HG02678 (cell line): ENCODE results near the gene DOCK10.

Experiments used
- ATAC-seq: cut with Tn5 transposase; IDR thresholded peaks from one replicate; pipeline ENCODE4 v1.9.1; 2021; ENCODE audit warnings: mild to moderate bottlenecking, moderate library complexity; ENCODE audit not compliant: unreplicated experiment

The DOCK10 gene

DNA sequence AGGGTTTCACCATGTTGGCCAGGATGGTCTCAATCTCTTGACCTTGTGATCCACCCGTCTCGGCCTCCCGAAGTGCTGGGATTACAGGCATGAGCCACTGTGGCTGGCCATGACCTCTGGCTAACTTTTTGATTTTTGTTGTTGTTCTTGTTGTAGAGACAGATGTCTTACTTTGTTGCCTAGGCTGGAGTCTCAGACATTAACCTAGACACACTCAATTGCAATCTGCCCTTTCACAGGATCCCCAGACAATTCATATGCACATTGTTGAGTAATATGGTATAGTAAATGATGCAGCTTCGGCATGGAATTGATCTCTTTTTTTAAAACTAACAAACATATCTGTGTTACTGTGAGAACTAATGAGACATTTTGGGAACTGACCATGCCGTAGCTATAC is 195.6 kb downstream of the DOCK10 start:
- no peak for ATAC-seq

DNA sequence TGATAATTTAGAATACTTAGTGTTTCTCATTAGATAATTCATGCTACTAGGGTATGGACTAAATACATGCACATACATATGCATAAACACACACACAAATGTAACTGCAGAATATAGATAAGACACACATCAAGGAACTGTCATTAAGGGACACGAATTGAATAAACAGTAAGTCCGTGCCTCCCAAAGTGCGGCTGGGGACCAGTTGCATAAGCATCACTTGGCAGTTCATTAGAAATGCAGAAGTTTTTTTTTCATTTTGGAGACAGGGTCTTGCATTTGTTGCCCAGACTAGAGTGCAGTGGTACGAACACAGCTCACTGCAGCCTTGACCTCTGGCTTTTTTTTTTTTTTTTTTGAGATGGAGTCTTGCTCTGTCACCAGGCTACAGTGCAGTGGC is 196.1 kb downstream of the DOCK10 start:
- ATAC-seq = no peak

DNA sequence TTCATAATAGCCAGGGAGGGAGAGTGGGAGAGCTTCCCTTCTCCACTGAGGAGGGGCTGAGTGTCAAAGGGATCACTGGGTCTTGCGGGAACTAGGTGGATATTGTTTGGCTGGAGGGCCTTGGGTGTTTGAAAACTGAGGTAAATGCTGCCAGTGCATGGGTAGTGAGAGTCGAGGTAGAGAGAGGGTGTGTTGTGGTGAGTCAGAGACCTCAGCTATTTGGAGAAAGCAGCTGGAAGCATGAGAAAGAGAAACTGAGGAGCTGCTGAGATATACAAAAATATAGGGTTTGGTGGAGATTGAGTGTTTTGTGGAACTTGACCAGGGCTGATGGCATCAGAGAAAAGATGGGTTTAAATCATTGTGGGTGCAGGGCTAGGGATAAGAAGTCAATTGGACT is 199.1 kb downstream of the DOCK10 start:
- ATAC-seq = no peak

DNA sequence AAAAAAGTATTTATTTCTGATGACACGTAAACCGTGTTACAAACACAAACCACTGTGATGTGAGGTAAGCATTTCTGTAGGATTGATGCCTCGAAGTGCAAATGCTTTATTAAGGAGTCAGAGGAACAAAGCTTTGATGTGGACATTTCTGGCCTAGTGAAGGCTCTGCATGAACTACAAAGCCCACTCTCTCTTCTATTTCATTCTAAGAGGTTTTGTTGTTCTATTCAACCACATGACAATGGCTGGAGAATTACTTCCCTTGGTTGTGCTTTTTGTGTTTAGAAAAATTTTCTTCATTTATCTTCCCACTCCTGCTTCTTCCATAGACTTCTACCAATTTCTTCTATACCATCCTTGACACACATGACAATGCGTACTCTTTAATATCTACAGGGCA is 200.4 kb downstream of the DOCK10 start:
- ATAC-seq = no peak

DNA sequence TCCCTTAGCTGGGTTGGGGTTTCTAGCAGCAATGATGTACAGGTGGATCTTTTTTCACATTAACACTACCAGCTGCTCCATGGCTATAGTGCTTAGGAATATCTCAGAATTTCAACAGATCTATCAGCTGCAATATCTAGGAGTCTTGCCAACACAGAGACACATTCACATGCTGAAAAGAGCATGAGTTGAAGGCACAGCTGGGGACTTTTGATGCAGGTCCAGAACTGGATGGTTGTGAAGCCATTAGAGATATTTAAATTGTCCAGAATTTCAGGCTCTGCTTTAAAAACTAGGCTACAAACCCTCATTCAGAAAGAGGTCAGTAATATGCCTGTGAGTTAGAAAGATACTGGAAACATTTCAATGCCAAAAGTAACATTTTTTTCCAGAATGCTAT is 203.9 kb downstream of the DOCK10 start:
- ATAC-seq = no peak

DNA sequence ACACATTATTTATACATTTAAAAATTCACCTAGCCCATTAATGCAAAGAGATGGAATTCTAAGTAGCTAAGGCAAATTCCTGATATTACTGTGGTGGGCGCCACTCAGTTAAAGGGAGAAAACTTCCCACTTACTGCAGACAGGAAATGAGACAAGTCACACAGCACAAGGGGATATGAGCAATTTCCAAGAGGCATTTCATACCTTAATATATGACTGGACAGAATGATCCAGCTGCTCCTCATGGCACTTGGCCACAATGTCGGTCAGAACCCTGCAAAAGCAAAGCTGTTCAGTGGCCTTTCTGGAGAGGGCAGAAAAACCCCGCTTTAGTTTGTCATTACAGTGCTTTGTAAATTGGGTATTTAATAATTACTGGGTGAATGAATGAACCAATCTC is 204.7 kb downstream of the DOCK10 start:
- ATAC-seq = no peak

DNA sequence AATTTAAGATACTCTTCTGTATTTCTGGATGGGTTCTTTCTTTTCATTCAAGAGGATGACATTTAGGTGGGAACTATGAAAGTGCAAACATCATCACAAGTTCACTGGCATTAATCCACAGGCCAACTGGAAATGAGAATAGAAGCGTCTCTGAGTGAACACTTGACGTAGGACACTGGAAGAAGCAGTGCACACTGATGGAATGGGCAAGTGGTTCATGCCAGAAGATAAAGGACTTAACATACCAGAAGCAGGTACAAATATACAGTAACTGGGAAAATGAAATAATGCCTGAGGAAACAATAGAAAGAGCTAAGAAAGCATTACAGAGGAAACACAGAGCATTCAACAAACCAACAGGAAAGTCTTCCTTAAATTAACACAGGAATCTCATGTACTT is 205.2 kb downstream of the DOCK10 start:
- ATAC-seq = no peak

DNA sequence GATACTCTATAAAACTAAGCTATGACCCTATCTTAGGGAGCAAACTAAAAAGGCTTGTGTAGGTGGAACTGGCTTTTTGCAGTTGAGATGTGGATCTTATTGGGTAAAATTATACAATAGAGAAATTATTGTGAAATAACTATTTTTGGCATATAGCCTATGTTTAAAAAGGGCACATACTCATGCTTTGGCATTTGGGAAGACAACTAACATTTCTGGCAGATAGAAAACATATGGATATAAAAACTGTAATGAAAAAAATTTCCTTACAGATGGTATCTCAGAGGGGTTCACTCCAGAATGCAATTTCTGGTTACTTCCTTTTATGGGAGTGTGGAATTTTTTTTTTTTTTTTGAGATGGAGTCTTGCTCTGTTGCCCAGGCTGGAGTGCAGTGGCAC is 206.0 kb downstream of the DOCK10 start:
- ATAC-seq = no peak

DNA sequence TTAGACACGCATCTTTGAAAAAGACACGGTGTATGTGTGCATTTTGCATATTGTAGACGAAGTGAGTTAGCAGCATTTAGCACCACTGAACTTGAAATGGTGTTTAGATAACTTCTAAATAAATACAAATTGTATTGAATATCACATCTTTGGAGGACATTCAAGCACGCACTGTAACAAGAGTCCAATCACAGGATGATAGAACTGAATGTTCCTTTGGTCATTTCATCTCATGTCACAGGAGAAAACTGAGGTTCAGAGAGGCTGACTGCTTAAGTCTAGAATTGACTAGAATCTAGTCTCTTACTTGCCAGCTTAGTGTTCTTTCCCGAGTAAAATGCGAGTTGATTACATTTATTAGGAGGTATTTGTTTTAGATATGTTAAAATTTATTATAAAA is 206.9 kb downstream of the DOCK10 start:
- no peak for ATAC-seq

DNA sequence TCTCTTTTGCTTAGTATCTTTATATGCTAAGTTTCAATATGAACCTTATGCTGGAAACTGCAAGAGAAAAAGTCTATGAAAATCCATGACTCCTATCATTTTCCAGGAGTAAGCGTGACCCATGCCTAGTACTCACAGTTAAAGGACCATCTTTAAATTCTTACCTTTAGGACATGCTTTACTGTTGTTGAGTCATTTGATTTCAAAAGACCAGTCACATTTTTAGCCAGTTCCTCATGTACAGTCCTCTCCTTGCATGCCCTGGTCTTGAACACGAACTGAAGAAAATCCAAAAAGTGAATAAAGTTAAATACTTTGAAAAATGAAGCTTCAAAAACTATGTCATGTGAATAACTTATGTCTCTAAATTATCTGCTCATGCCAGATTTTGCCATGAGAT is 208.3 kb downstream of the DOCK10 start:
- ATAC-seq = no peak

DNA sequence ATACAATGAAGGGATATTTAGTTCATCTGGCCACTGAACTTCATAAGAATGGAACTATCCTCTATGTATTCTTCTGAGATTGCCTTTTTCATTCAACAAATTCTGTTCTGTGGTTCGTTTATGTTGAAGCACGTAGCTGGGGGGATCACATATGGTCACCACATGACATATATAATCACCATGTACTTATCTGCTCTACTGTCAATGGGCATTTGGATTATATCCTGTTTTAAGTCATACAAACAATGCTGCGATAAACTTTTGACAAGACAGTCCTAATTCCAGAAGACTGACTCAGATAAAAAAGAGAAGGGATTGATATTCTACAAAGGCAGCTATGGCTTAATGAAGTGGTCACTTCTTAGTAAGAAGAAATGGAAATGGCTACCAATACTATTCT is 210.1 kb downstream of the DOCK10 start:
- no peak for ATAC-seq

DNA sequence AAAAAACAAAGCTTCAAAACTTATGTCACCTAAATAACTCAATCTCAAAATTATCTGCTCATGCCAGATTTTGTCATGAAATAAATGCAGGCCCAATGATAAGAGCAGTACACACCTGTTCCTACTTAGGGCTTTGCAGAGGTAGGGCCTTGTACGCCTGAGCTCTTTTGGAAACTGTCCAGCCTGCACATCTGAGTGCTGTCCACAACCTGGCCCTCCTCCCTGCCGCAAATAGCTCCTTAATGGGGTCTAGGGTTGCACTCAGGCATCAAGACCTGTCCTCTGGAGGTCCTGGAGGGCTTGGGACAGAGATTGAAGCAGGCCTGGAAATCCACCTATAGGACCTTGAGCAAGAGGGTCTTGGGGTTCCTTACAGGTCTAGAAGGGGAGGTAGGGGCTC is 210.7 kb downstream of the DOCK10 start:
- ATAC-seq = no peak

DNA sequence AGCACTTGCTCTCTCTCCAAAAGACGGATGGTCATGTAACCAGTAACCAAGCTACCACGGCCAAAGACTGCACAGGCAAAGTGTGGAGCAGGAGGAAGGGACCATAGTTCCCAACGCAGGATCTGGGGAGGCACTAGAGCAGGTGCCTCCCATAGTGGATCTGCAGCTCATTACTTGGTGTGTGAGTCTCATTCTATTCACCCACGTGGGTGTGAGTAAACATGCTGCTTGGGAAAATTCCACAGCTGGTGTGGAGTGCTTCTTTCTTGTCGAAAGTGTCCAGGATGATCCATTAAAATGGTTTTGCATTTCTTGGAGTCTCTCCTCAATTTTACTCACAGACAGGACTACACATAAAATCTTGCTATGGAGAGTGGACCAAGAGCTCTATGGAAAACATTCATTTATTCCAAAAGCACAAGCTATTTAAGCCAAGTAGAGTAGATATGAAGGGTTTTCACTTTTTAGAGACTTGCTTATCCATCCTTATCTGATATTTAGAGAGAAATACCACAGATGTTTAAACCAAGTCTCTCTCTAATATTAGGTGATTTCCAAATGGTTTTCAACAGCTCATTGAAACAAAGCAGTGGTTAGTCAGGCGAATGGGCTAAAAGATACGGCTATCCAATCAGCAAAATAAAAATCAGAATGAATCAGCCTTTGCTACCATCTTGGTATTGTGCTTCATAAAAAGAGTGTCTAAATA is 221.8 kb downstream of the DOCK10 start:
- no peak for ATAC-seq

DNA sequence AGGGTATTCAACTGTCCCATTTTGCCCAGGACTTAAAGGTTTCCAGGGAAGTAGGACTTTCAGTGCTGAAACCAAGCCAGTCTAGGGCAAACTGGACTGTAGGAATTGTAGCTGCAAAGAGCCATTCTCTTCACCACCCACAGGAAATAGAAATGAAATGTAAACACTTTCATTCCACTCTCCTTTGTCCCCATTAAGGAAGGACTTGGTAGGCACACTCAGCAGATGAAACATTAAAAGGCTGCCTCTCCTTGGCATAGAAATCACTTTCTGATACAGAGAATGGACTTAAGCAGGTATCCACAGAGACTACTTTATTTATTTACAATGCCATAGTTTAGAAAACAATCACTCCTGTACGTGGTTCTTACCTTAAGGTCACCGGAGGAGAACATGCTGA is 223.2 kb downstream of the DOCK10 start:
- ATAC-seq = no peak

DNA sequence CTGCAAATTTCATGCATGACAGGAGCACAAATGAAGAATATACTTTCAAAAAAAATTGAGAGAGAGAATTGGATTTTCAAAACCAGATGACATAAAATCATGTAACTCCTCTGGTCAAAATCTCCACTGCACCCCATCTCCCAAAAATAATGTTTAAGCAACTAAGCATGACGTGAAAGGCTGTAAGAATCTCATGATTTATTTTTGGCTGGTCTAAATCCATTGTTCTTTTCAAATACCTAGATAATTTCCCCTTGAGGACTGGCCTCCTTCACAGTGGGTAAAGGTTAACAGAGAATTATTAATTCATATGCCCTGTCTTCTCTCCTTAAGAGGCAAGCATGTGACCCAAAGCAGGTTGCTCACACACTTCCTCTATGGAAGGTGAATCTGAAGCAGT is 224.6 kb downstream of the DOCK10 start:
- ATAC-seq = no peak

DNA sequence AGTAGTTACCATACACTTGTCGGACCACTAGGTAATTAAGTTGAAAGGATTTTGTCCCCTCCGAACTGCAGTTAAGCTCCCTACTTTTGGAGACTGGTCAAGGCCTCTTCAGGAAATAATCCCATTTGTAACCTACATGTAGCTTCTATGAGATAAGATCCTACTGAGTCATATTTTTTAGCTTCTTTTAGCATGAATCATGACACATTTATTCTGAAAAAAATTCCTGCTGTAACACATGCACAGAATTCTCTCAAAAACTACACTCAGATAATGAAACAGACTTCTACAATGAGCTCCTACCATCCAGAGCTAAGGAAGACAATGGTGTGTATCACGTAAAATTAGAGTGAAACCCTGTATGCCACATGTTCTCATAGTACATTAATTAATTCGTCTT is 225.5 kb downstream of the DOCK10 start:
- no peak for ATAC-seq

DNA sequence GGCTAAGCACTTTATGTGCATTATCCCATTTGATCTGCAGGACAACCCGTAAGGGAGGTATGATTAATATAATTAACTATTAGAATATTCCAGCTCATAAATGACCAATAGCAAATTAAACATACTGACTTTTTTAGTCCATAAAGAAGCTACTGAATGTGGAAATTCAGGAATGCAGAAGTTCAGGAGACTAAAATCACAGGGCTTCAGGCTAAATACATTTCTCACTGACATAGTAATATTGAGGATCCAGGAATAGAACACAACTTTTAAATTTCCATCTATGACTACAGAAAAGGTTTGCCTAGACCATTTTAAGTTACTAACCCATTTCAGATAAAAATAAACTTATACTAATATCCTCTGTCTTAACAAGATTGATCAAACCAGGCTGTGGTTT is 228.7 kb downstream of the DOCK10 start:
- no peak for ATAC-seq

DNA sequence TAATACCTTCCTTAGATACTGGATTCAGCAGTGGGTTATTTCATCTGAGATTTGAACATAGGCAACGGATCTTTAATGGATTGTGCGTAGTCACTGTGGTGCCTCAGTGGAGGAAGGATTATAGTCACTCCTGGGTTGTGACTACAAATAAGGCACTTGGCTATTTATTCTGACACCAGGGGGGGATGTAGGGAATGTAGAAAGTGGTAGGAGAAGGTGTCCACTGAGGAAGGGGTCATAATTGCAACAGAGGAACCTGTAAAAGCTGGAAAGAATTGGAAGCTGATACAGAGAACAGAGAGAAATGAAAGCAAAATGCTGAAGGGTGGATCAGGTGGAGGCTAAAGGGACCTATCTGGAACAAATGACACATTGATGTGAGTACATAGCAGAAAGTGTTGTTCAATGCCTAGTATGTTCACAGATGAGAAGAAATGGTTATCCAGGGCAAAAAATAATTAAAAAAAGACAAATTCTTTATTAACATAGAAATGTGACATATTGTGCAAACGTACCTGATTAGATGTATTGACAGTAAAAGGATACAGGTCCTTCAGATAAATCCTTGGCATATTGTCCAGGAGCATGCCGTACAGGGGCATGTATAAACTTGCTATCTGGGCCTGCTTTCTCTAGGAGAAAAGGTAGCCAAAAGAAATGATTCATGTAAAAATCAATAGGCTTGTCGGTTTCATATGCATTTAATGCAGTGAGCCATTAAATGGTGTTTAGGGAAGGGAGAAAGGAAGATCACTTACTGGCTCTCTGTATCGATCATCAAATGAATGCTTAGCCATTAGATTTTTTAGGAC is 234.9 kb downstream of the DOCK10 start:
- no peak for ATAC-seq

DNA sequence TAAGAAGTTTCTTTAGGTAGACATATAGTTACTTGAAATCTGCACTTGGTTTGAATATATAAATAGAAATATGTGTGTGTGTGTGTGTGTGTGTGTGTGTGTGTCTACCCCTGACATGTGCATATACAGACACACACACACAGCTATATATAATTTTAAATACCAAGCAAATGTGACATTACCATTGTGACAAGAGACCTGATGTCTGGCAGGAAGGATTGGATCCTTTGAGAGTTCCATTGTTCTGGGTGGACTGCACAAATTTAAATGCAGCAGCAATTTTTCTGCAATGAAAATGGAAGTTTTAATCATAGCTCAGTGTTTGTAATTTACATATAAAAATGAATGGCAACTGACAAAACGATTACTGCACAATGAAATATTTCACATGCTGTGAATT is 238.3 kb downstream of the DOCK10 start:
- ATAC-seq = no peak

DNA sequence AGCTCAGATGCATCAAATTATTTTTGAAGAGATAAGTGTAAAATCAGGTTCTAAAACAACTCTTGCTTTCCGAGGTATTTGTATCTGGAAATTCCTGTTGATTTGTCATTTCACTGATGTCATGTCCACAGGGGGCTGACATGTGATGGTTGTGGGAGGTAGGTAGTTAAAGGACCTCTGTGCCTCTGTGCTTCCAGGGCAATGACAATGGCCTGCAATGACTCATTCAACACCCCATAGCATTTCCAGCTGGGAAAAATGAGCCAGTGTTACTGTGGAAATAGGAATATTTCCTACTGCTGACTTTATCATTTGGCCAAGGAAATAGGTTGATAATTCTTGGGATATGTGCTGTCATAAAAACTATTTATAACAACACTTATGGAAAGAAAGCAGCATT is 239.9 kb downstream of the DOCK10 start:
- no peak for ATAC-seq

DNA sequence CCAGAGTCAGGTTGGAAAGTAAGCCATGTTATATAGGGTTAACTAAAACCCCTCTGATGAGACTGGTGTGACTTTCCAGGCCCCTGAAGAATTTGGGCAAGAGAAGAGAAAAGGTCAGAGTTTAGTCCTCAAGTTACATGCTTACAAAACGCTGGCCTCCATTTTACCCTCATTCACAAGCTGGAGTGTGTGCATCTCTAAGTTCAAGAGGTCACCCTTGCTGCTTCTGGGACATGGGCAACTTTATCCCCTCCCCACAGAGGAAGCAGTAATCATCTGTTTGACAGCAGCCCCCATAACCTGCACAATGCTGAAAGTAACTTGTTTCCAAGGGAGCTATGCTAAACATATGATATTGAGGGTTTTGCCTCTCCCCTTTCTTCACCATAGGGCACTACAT is 240.9 kb downstream of the DOCK10 start:
- no peak for ATAC-seq

DNA sequence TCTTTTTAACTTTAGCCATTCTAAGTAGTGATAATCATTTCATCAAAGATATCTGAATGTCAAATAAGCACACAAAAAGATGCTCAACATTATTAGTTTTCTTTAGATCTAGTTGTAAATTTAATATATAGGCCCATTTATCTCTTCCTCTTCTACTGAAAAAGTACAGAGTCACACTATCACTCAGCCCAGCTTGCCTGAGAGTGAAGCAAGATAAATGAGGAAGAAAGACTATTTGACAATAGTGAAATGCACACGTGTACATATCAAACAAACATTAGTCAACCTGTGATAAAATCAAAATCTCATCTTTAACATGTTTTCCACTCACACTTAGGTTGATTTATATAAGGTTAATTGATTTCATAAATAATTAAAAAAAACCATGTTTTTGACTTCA is 242.6 kb downstream of the DOCK10 start:
- no peak for ATAC-seq

DNA sequence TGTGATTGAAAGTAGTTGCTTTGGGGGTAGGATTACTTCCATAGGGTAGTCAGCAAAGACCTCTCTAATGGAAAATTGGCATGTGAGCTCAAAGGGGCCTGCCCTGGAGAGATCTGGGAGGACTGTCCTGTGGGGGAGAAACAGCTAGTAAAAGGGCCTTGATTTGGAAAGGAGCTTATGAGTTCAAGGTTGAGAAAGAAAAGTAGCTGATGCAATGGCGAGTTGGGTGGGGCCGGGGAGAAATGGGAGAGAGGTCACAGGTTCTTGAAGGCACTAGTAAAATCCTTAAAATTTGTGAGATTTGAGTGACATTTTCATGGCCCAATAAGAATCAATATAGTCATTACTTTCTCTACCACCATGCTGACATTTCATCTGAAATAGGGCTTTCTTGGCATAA is 244.1 kb downstream of the DOCK10 start:
- ATAC-seq = no peak
